Epithelial cell of esophagus (primary cell): ENCODE measurements around the gene NADSYN1.

ENCODE experiments used
- DNase-seq: peaks from one replicate; pipeline ENCODE4 v3.0.0; 2010; ENCODE audit warnings: low read depth
- H3K4me3 ChIP-seq: 2 replicates; pipeline ENCODE4 v1.5.1; 2011; ENCODE audit warnings: mild to moderate bottlenecking, low read length, control low read depth
- TF ChIP-seq, protein P1 (sequence below): IDR thresholded peaks from 2 replicates; pipeline ENCODE4 v1.5.1; 2011; ENCODE audit warnings: low read depth, mild to moderate bottlenecking, low read length, control low read depth, inconsistent platforms; ENCODE audit not compliant: insufficient read depth; ENCODE audit errors: missing control alignments

The NADSYN1 gene

GRCh38 chr11:71470946-71471345 lies 17.9 kb downstream of the NADSYN1 start:
- DNase-seq, result no peak
- H3K4me3 ChIP-seq, result no peak overlapping the region
- TF ChIP-seq, protein P1, sequence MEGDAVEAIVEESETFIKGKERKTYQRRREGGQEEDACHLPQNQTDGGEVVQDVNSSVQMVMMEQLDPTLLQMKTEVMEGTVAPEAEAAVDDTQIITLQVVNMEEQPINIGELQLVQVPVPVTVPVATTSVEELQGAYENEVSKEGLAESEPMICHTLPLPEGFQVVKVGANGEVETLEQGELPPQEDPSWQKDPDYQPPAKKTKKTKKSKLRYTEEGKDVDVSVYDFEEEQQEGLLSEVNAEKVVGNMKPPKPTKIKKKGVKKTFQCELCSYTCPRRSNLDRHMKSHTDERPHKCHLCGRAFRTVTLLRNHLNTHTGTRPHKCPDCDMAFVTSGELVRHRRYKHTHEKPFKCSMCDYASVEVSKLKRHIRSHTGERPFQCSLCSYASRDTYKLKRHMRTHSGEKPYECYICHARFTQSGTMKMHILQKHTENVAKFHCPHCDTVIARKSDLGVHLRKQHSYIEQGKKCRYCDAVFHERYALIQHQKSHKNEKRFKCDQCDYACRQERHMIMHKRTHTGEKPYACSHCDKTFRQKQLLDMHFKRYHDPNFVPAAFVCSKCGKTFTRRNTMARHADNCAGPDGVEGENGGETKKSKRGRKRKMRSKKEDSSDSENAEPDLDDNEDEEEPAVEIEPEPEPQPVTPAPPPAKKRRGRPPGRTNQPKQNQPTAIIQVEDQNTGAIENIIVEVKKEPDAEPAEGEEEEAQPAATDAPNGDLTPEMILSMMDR, result no peak

- TF ChIP-seq, protein P1, result no peak
- no peak overlapping the region for H3K4me3 ChIP-seq
Observed at GRCh38 chr11:71472357-71472885, 19.4 kb downstream of the NADSYN1 start.

DNA sequence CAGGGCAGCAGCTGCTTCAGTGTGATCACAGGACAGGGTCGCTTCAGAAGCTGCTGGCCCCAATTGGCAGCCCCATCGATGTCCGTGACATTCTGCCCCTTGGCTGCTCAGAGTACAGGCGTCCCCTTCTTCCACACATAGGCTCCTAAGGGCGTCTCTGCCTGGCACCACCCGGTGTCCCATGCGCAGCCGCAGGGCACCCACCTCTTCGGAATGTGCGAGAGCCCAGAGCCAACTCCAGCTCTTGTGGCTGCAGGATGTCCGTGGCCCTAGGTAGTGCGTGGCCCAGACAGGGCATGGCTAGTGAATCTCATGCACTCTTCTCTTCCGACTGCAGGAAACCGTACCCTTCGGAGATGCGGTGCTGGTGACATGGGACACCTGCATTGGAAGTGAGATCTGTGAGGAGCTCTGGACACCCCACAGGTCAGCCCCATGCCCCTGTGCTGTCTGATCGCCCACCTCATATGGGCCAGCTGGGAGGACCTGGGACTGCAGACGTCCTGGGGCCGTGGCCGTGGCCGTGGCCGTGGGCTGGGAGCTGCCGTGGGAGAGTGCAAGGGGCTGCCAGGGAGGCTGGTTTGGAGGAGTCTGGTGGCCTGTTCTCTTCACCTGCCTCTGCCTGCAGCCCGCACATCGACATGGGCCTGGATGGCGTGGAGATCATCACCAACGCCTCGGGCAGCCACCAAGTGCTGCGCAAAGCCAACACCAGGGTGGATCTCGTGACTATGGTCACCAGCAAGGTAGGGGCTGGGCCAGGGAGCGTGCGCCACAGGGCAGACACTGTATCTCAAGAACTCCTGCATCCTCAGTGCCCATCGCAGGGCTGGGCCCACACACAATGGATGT lies 20.2 kb downstream of the NADSYN1 start:
- TF ChIP-seq, protein P1, result no peak
- no peak for DNase-seq
- no peak overlapping the region for H3K4me3 ChIP-seq

More at GRCh38 chr11:71472357-71472885, 19.4 kb downstream of the NADSYN1 start:
- DNase-seq, result no peak

DNA sequence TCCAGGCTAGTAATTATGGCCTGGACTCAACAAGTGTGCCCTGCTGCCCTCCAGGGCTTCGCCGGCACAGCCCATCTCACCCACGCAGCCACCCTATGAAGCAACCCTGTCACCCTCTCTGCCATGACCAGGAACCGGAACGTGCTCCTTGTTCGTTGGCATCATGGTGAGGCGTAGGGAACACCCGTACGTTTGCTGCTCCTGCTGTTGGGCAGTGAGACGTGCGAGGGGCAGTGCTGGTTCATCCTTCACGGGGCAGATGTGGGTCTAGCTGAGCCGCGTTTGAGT lies 20.7 kb downstream of the NADSYN1 start:
- TF ChIP-seq, protein P1, result no peak

GRCh38 chr11:71474141-71474770 lies 21.3 kb downstream of the NADSYN1 start:
- DNase-seq, result no peak
- TF ChIP-seq, protein P1, result no peak
- no peak overlapping the region for H3K4me3 ChIP-seq

More for the DNA sequence above, 20.7 kb downstream of the NADSYN1 start:
- DNase-seq, result no peak
- H3K4me3 ChIP-seq, result no peak overlapping the region

DNA sequence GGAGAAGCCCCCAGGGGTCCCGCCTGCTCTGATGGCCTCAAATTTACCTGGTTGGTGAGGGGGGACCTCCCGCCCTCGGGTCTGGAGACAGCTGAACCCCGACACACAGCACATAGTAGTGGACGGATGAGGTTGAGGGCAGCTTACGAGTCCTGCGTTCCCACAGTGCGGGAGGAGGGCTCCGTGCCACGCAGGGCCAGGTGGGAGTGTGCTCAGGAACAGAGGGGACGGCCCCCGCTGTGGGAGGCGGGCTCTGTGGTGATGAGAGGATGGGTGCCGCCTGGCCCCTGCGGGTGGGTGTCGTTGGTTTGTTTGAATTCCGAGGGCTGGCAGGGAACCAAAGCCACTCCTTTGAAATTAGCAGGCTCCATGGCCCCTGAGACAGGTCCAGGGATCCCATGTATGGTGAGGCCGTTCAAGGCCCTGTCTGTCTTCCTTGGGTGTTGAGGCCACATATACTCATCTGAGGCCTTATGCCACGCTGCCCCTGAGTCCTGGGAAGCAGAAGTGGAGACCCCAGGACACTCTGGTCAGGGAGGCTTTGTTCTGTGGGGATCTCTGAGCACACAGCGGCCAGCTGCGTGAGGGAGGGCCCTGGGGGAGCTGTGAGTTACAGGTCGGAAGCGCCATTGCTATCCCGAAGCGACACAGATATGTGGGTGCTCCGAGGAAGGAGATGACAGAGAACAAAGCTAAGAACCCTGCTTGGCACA lies 21.9 kb downstream of the NADSYN1 start:
- DNase-seq, result no peak
- no peak overlapping the region for H3K4me3 ChIP-seq

More for the DNA sequence above, 21.9 kb downstream of the NADSYN1 start:
- TF ChIP-seq, protein P1, result no peak
